UCSD-AML1 (cell line): ENCODE data around the gene DIAPH2.

Experiments
- DNase-seq: peaks from one replicate; lab custom pipeline; 2025; ENCODE audit not compliant: unreplicated experiment; lab: John Stamatoyannopoulos, UW

DIAPH2 gene

DNA sequence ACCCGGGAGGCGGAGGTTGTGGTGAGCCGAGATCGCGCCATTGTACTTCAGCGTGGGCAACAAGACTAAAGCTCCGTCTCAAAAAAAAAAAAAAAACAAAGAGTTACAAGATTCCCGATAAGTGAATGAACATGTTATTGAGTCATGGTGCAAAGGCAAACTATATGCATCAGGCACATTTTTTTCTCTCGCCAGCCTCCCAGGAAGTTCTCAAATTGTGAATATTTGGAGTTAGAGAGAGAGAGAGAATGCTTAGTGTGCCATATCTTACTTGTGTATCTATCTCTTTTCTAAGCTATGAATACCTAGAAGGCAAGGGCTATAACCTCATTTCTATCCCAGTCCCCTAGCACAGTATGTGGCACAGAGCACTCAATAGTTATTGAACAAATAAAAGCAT lies 599.9 kb downstream of the DIAPH2 start:
- DNase-seq = no peak

DNA sequence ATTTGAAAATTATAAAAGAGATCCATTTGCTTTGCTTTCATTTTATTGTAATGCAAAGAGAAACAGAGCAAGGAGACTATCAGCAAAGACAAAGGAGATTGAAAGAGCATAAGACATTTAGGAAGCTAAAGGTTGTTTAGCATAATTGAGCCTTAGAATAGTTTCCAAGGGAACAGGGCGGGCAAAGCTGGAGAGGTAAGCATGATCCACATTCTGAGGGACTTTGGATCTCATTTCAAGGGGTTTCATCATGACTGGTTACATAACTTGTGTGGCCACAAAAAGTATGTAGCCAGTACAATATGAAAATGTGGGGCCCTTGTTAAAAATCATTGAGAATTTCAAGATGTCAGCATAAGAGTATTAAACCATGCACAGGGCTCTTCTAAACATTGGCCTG lies 605.6 kb downstream of the DIAPH2 start:
- no peak for DNase-seq

DNA sequence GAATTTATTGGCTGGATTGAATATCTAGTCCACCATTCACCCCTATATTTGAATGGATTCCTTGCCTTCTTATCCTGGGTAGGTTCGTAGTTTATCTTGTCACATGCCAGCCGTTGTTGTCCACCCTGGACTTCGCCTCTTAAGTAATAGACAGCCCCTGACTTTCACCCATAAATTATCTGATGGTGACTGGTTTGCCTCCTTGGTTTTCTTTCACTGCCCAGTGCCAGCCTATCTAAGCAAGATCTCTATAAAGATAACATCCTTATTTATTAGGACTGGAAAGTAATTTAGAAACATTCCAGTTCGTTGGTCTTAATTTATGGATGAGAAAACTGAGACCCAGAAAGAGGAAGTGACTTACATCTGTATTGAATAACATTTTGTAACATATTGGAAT lies 609.4 kb downstream of the DIAPH2 start:
- DNase-seq = no peak

- DNase-seq = no peak
Measured at GRCh38 chrX:97295954-97296353, 611.3 kb downstream of the DIAPH2 start.

DNA sequence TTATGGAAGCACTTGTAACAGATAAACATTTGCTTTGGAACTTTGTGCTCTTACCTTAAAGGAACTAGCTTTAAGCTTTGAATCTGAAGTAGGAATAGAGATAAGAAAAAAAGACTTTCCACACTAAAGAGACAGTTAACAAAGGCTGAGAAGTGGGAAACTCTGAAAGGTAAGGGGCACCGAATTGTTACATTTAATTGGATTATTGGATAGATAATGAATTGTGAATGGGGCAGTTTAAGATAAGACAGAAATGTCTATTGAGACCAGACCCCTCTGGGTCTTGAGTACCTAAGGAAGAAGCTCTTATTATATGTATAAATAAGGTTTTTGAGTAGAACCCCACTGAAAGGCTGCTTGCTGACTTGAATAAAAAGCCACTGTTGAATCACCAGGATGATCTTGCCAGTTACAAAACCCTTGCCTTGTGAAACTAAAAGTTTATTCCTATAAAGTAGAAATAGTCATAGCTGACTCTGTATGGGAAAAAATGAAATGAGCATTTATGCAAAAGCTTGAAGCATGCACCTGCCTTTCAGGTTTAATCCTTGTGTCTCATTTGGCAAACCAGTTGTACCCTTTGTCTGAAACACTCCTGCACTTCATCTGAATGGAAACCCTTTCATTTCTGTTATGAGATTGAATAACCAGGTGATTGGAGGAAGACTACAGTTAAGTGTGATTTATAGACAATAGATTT lies 622.3 kb downstream of the DIAPH2 start:
- no peak for DNase-seq

DNA sequence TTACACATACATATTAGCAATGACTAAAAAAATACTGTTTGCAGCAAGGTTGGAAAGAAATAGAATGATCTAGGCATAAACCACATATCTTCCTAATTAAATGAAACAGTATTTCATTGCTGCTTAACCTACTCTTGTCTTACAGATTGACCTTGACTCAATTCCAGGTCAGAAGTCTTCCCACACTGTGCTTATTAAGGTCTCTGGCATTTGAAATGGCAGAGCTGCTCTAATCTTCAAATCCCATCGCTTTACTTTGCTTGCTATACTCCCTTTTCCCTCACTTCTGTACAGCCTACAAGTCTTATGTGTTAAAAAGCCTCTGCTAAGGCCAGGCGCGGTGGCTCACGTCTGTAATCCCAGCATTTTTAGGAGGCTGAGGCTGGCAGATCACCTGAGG lies 623.5 kb downstream of the DIAPH2 start:
- no peak for DNase-seq

DNA sequence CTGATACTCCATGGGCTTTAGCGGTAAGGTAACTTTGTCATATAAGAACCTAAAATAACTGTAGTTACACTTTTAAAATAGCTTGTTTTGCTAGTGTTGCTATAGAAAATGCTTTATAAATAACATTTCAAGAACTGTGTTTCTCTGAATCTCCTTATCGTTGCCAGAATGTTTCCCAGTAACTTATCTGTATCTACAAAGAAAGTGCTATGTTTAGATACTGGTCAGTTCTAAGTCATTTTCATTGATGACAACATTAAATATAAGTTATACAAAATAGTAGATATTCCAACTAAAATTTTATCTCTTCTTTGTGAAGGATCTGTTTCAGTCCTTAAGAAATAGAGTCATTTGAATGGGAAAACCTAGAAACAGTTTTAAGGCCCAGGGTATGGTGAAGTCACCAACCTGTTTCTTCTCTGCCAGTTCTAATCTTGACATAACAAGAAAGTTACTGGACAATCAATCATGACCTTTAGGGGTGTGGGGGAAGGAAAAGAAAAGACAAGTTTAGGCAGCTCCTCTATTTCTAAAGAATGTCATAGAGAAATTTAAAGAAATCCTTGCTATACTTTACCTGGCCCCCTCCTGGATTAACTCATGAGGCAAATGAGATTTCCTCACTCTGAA lies 625.0 kb downstream of the DIAPH2 start:
- no peak for DNase-seq

DNA sequence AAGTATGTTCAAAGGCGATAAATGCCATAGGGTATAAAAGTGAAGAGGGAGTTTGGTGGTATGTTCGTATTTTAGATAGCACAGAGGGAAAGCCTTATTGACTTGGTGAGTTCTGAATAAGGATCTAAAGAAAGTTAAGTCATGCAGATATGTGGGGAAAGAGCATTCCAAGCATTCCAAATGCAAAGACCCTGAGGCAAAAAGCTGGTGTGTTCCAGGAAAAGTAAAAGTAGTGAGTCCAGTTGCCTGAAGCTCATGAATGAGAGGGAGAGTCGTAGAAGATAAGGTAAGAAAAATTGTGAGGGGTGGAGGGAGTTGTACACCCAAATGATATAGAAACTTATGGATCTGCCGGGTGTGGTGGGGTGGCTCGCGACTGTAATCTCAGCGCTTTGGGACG lies 625.7 kb downstream of the DIAPH2 start:
- DNase-seq = no peak

GRCh38 chrX:97311066-97311778 lies 626.6 kb downstream of the DIAPH2 start:
- DNase-seq = no peak

DNA sequence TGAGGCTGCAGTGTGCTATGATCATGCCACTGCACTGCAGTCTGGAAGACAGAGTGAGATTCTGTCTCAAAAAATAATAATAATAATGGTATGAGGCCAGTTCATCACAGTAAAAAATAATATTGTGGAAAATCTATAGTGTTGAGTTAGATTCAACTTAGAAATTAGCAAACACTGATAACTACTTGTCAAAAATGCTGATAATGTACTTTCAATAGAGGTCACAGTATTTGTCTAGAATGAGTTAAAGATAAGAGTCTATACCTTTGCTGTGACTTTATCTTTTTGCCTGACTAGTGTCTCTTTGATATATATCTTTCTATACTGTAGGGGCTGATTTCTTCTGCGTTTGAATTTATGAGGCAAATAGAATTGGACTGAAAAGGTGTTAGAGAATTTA lies 629.7 kb downstream of the DIAPH2 start:
- no peak for DNase-seq

GRCh38 chrX:97315939-97316338 lies 631.3 kb downstream of the DIAPH2 start:
- DNase-seq = peak; percentile 9

- no peak for DNase-seq
Measured at GRCh38 chrX:97320305-97320704, 635.7 kb downstream of the DIAPH2 start.

GRCh38 chrX:97322401-97322800 lies 637.8 kb downstream of the DIAPH2 start:
- DNase-seq = no peak

- DNase-seq = no peak
Measured at GRCh38 chrX:97326456-97326855, 641.8 kb downstream of the DIAPH2 start.

- no peak for DNase-seq
Measured at GRCh38 chrX:97328853-97329390, 644.3 kb downstream of the DIAPH2 start.

GRCh38 chrX:97330151-97330550 lies 645.5 kb downstream of the DIAPH2 start:
- DNase-seq = no peak

DNA sequence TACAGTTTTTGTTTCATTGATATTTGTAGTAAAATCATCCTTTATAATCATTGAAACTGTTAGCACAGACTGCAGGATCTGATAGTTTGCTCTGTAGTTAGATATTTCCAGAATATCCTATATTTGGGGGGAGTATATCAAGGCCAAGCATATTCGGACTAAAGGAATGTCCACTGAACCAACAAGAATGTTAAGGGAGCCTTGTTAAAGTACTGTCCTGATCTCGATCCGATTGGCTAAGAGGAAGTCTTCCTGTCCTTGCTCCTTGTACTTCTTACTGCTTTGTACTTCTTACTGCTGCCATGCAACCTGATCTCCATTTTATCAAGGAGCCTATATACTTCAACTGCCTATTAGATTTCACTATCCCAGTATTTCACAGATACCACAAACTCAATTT lies 648.3 kb downstream of the DIAPH2 start:
- DNase-seq = no peak

DNA sequence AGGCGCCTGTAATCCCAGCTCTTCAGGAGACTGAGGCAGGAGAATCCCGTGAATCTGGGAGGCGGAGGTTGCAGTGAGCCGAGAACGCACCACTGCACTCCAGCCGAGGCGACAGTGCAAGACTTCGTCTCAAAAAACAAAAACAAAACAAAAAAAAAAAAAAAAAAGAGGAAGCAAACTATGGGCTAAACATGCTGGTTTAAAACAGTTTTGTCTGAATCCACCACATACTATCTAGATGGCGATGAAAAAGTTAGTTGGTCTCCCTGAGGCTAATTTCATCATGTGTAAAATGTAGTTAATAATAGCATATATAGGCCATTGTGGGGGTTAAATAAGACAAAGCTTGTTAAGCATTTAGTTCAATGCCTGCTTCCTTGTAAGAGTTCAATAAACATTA lies 650.2 kb downstream of the DIAPH2 start:
- no peak for DNase-seq

DNA sequence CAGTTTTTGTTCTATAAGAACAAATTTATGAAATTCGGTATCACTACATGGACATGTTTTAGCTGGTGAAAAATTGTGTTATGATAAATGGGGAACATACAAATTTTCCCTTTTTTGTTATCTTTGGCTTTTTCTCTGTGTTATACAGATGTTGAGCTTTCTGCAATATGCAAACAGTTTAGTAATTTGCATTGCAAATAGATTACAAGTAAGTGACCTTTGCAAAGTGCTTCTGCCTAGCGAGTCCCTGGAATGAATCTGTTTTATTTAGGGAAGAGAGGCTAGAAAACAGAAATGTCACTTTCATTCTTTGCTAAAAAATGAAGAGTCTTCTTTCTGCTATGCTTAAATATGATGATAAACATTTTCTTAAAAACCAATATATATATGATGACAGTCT lies 660.1 kb downstream of the DIAPH2 start:
- no peak for DNase-seq

DNA sequence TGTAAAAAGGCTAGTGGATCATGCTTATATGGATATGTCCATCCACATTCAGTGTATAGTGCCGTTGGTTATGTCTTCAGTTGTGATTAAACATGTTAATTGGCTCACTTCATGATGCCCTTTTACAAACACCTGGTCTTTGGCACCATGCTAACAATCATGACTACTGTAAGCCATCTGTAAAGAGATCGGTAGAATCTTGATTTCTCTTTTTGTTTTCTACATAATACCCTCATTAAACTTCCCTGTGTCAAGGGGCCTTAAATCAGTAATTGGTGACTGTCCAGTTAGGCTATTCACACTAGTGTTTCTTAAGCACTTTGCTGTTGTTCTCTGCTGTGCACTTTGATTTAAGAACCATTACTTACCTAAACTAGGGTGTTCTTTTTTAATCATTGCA lies 674.3 kb downstream of the DIAPH2 start:
- DNase-seq = no peak

DNA sequence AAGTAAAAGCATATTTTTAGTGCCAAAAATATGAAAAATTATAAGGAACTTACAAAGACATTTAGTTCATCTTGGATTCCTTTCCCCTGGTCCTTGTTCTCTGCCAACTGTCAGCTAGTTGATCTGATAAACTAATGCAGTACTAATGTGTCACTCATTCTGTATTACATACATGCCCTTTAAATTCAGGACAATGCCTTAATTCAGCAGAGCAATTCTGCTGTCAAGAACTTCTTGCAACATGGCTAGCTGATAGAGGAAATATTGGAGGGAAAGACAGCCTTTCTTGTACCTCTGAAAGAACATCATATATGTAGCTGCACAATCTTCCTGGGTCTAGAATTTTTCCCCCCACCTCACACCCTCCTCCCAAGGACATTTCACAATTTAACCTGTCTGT lies 679.2 kb downstream of the DIAPH2 start:
- DNase-seq = no peak

- DNase-seq = no peak
Measured at GRCh38 chrX:97366237-97366636, 681.6 kb downstream of the DIAPH2 start.
